Esophagus squamous epithelium (tissue), 5 donors: ENCODE data around the gene PLCB4. TPM values are rescaled to one million over a fixed set of nuclear protein-coding genes. Genes with fewer than 3 reads are reported as not detected.
A peak's percentile ranks its signal among the peaks of the same experiment; 100 is the strongest.

Source experiments
- DNase-seq: peaks from one replicate; lab custom pipeline; 2025; lab: John Stamatoyannopoulos, UW
- H3K27ac ChIP-seq, 4 donors: fragments of 200-600 bp; sonication (generic); one replicate each; pipeline ENCODE4 v1.5.1; 2016 to 2019; ENCODE audit warnings: mild to moderate bottlenecking in 1 of 4
- H3K27me3 ChIP-seq, 4 donors: fragments of 200-600 bp; sonication (generic); 1 replicate in 3 of 4; 2 replicates in 1 of 4; pipeline versions ENCODE4 v1.5.1 to v1.6.0; 2017 to 2021; ENCODE audit warnings: antibody characterized with exemption in 1 of 4
- H3K36me3 ChIP-seq, 3 donors: fragments of 200-600 bp; sonication (generic); one replicate each; pipeline ENCODE4 v1.5.1; 2016 to 2019
- H3K4me1 ChIP-seq, 3 donors: fragments of 200-600 bp; sonication (generic); one replicate each; pipeline ENCODE4 v1.5.1; 2017 to 2019
- H3K4me3 ChIP-seq, 4 donors: fragments of 200-600 bp; sonication (generic); 1 replicate in 3 of 4; 2 replicates in 1 of 4; pipeline ENCODE4 v1.5.1; 2016 to 2019; ENCODE audit warnings: mild to moderate bottlenecking in 2 of 4, moderate library complexity in 1 of 4
- H3K9me3 ChIP-seq, 3 donors: fragments of 200-600 bp; sonication (generic); one replicate each; pipeline ENCODE4 v1.5.1; 2016 to 2019
- CTCF ChIP-seq, 6 experiments: fragments of 450-650 bp in 4 of 6; fragments of 200-600 bp in 2 of 6; sonication (generic) in 2 of 6; IDR thresholded peaks; one replicate each; pipeline ENCODE4 v1.5.1; 2016 to 2019; ENCODE audit warnings: antibody characterized with exemption in 6 of 6, mild to moderate bottlenecking in 4 of 6, moderate library complexity in 4 of 6
- POLR2A ChIP-seq, 4 donors: fragments of 450-650 bp; IDR thresholded peaks; one replicate each; pipeline ENCODE4 v1.6.1; 2017; ENCODE audit warnings: antibody characterized with exemption in 4 of 4, mild to moderate bottlenecking in 4 of 4, moderate library complexity in 3 of 4
- WGBS, 2 donors: methylation state at CpG; one replicate each; pipeline ENCODE4 v1.1.5; 2018; 5-methylcytosine and 5-hydroxymethylcytosine counted together
- intact Hi-C: fragments of 100-400 bp; cut with DNase I; formaldehyde crosslinking; loops from one replicate; pipeline ENCODE4 v1.15.0; 2022
- total RNA-seq, 4 donors: library from RNA; depleted of rRNA; stranded (reverse); fragments of >200 nt; gene quantifications; one replicate each; pipeline ENCODE4 v1.1.0, GENCODE V29; 2016
- donor health status: DM: yes; HTN: yes; CAD: no.

Gene PLCB4
- total RNA-seq, 4 donors from 2014 or later: 1.1 to 13.7 (median 2.8) TPM

GRCh38 chr20:9349249-9349648 lies 280.4 kb downstream of the PLCB4 start:
- no peaks in the 10 kb centered on the region for H3K27me3 ChIP-seq
- no peak for DNase-seq
- no peak overlapping the region for H3K4me3 ChIP-seq
- no peaks in the 10 kb centered on the region for H3K9me3 ChIP-seq
- TF ChIP-seq CTCF (IDR thresholded peaks at IDR 0.05) (no peak), POLR2A (IDR thresholded peaks at IDR 0.05) (no peak)
- 87 to 91% methylated on average over 4 of the region's 4 CpGs for WGBS, 2 donors
- intact Hi-C loops: no loop called here
- H3K27ac ChIP-seq: no peak overlapping the region
- H3K36me3 ChIP-seq: no peaks in the 10 kb centered on the region
- H3K4me1 ChIP-seq: peaks cover 0 to 33% (median 0%) of the 10 kb centered on the region in 3 donors

GRCh38 chr20:9352739-9353138 lies 283.9 kb downstream of the PLCB4 start:
- Histone ChIP-seq H3K9me3 (no peaks in the 10 kb centered on the region), H3K27ac (no peak overlapping the region), H3K4me3 (no peak overlapping the region), H3K36me3 (no peaks in the 10 kb centered on the region), H3K27me3 (no peaks in the 10 kb centered on the region), H3K4me1 (peaks cover 0 to 14% (median 0%) of the 10 kb centered on the region in 3 donors)
- no peak for DNase-seq
- TF ChIP-seq POLR2A (IDR thresholded peaks at IDR 0.05) (no peak), CTCF (IDR thresholded peaks at IDR 0.05) (no peak)
- intact Hi-C loops: loop anchor here (10.0 kb wide), 1 partner anchor 498 kb away; no protein-coding TSS in a partner anchor

- Histone ChIP-seq H3K9me3 (no peaks in the 10 kb centered on the region), H3K36me3 (no peaks in the 10 kb centered on the region), H3K27ac (peak overlapping the region in 1 of 4 donors; percentile 50), H3K4me1 (peaks cover 0 to 14% (median 0%) of the 10 kb centered on the region in 3 donors), H3K4me3 (no peak overlapping the region), H3K27me3 (no peaks in the 10 kb centered on the region)
- no peak for TF ChIP-seq CTCF (IDR thresholded peaks at IDR 0.05)
- TF ChIP-seq POLR2A (IDR thresholded peaks at IDR 0.05): no peak
- intact Hi-C loops: loop anchor here (10.0 kb wide), 1 partner anchor 499 kb away; no protein-coding TSS in a partner anchor
- DNase-seq: no peak
- WGBS, 2 donors: 65 to 71% methylated on average over 2 of the region's 2 CpGs
Measured at GRCh38 chr20:9353180-9353915, 284.5 kb downstream of the PLCB4 start.

- Histone ChIP-seq H3K27ac (peak overlapping the region in 1 of 4 donors; percentile 50), H3K27me3 (no peaks in the 10 kb centered on the region), H3K9me3 (no peaks in the 10 kb centered on the region), H3K4me1 (peaks cover 0 to 14% (median 0%) of the 10 kb centered on the region in 3 donors), H3K4me3 (no peak overlapping the region), H3K36me3 (no peaks in the 10 kb centered on the region)
- intact Hi-C loops: loop anchor here (10.0 kb wide), 1 partner anchor 499 kb away; no protein-coding TSS in a partner anchor
- WGBS, 2 donors: 83 to 95% methylated on average over 1 of the region's 1 CpG
- no peak for DNase-seq
- TF ChIP-seq CTCF (IDR thresholded peaks at IDR 0.05) (no peak), POLR2A (IDR thresholded peaks at IDR 0.05) (no peak)
Measured at GRCh38 chr20:9353916-9354276, 285.0 kb downstream of the PLCB4 start.

- intact Hi-C loops: loop anchor here (10.0 kb wide), 1 partner anchor 500 kb away; no protein-coding TSS in a partner anchor
- Histone ChIP-seq H3K4me3 (no peak overlapping the region), H3K27ac (no peak overlapping the region), H3K36me3 (no peaks in the 10 kb centered on the region), H3K9me3 (no peaks in the 10 kb centered on the region), H3K27me3 (no peaks in the 10 kb centered on the region), H3K4me1 (peaks cover 0 to 20% (median 0%) of the 10 kb centered on the region in 3 donors)
- no peak for DNase-seq
- WGBS, 2 donors: 42 to 83% methylated on average over 2 of the region's 2 CpGs
- TF ChIP-seq POLR2A (IDR thresholded peaks at IDR 0.05) (no peak), CTCF (IDR thresholded peaks at IDR 0.05) (no peak)
Measured at GRCh38 chr20:9354579-9354978, 285.7 kb downstream of the PLCB4 start.
